NAMALWA (cell line): ENCODE measurements around the gene PROSER3.
"Not testable (repeated sequence)": the region's sequence is repeated elsewhere in the genome, so short reads cannot be mapped to it uniquely, and the experiment has no call there.

Source experiments
- DNase-seq: peaks from one replicate; pipeline ENCODE4 v3.0.0-alpha.2; 2015; ENCODE audit warnings: low spot score

The PROSER3 gene

GRCh38 chr19:35722897-35723296 lies 35.1 kb upstream of the PROSER3 start:
- DNase-seq = no peak

GRCh38 chr19:35723671-35724070 lies 34.3 kb upstream of the PROSER3 start:
- no peak for DNase-seq

- not testable (repeated sequence) for DNase-seq
Observed at GRCh38 chr19:35724132-35724531, 33.8 kb upstream of the PROSER3 start.

GRCh38 chr19:35724560-35724959 lies 33.4 kb upstream of the PROSER3 start:
- no peak for DNase-seq

- no peak for DNase-seq
Observed at GRCh38 chr19:35725216-35725861, 32.6 kb upstream of the PROSER3 start.

GRCh38 chr19:35727053-35727955 lies 30.7 kb upstream of the PROSER3 start:
- no peak for DNase-seq

GRCh38 chr19:35727956-35728706 lies 29.8 kb upstream of the PROSER3 start:
- DNase-seq = no peak

GRCh38 chr19:35729021-35729420 lies 29.0 kb upstream of the PROSER3 start:
- no peak for DNase-seq

- no peak for DNase-seq
Observed at GRCh38 chr19:35729763-35730162, 28.2 kb upstream of the PROSER3 start.

- no peak for DNase-seq
Observed at GRCh38 chr19:35730326-35730725, 27.6 kb upstream of the PROSER3 start.

GRCh38 chr19:35731353-35731752 lies 26.6 kb upstream of the PROSER3 start:
- no peak for DNase-seq

- DNase-seq = no peak
Observed at GRCh38 chr19:35731779-35732405, 26.1 kb upstream of the PROSER3 start.

- no peak for DNase-seq
Observed at GRCh38 chr19:35732540-35733179, 25.3 kb upstream of the PROSER3 start.

GRCh38 chr19:35733180-35734125 lies 24.5 kb upstream of the PROSER3 start:
- DNase-seq = no peak

- no peak for DNase-seq
Observed at GRCh38 chr19:35734273-35734672, 23.7 kb upstream of the PROSER3 start.

- no peak for DNase-seq
Observed at GRCh38 chr19:35734889-35735288, 23.1 kb upstream of the PROSER3 start.

- peak; percentile 67 for DNase-seq
Observed at GRCh38 chr19:35736913-35737886, 20.8 kb upstream of the PROSER3 start.

- no peak for DNase-seq
Observed at GRCh38 chr19:35738021-35738886, 19.7 kb upstream of the PROSER3 start.
